Retinal pigment epithelial cell (primary cell): ENCODE results near the gene MIGA2.

Experiments
- DNase-seq: peaks from one replicate; pipeline ENCODE4 v3.0.0-alpha.2; 2010; ENCODE audit warnings: low read depth
- H3K4me3 ChIP-seq: 2 replicates; pipeline ENCODE4 v1.5.1; 2011; ENCODE audit warnings: mild to moderate bottlenecking, low read length, control low read depth, moderate library complexity
- CTCF ChIP-seq: conservative IDR thresholded peaks from 2 replicates; pipeline ENCODE4 v1.5.1; 2011; ENCODE audit warnings: low read depth, low read length, control low read depth, inconsistent platforms

Gene MIGA2

GRCh38 chr9:129037767-129038098, 1.3 kb downstream of the MIGA2 start:
- no peak for TF ChIP-seq CTCF

DNA sequence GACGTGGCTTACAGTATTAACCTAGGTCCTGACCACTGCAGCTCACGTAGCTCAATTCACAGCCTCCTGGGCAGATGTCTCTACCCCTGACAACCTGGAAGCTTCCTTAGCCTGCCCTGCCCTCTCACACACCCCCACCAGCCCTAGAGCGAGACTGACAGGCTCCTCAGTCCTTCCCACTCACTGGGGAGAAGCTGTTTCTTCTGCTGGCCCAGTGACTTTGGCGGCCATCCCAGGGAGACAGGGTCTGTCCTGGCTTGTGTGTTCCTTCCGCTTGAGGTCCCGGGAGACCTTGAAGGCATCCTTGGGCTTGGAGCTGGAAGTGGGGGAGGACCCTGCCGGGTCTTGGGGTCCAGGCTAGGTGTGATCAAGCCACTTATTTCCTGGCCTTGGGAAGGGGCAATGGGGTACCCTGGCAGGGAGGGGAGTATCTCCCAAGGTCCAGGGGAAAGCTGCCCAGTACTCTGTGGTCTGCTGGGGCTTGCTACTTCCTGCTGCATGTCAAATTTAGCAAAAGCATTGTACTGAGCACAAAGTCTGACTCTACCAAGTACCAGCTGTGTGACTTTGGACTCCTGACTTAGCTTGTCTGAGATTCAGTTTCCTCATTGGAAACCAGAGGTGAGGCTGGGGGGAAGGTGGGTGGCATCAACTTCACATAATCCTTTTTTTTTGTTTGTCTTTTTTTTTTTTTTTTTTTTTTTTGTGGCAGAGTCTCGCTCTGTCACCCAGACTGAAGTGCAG, 1.9 kb downstream of the MIGA2 start:
- no peak for DNase-seq
- no peak for TF ChIP-seq CTCF
- no peak overlapping the region for H3K4me3 ChIP-seq

More at GRCh38 chr9:129037767-129038098, 1.3 kb downstream of the MIGA2 start:
- no peak for DNase-seq
- H3K4me3 ChIP-seq = peak overlapping the region; percentile 92

DNA sequence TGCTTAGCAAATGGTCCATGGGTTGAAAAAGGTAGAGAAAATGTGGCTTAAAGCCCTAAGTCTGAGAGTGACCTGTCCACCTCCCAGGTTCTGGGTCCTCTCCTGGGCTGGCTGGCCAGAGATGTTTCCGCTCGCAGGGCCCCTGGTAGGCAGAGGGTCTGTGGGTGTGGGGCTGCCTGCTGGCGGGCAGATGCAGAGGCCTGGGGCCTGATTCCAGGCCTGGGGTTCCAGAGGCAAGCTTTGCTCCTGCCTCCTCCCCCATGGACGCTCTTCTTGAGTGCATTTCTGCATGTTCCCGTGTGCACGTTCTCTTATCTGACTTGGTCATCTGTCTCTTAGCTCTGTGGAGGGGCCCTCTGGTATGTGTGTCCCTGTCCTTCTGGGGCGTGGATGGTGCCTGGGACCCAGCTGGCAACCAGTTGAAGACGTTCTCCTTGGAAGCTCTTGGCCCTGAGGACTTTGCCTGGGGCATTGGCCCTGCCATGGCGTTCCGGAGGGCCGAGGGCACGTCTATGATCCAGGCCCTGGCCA, 3.8 kb downstream of the MIGA2 start:
- DNase-seq = no peak
- no peak overlapping the region for H3K4me3 ChIP-seq
- no peak for TF ChIP-seq CTCF

GRCh38 chr9:129042016-129042415, 5.6 kb downstream of the MIGA2 start:
- TF ChIP-seq CTCF = no peak
- H3K4me3 ChIP-seq = no peak overlapping the region

DNA sequence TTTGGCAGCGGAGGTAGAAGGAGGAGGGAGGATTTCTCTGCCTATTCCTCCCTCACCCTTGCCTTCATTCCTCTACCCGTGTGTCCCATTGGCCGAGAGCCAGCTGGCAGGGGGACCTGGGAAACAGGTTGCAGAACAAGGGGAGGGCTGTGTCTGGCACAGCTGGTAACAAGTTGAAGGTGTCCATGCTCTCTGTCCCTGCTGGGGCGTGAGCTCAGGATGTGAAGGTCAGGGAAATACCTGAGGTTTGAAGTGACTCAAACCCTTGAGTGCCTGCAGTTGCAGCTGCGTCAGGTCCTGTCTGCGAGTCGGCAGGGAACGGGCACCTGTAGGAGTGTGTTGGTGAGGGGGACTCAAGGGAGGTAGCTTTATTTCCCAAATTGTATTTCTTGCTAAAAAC, 16.2 kb downstream of the MIGA2 start:
- H3K4me3 ChIP-seq = no peak overlapping the region
- DNase-seq = no peak
- no peak for TF ChIP-seq CTCF

More at GRCh38 chr9:129042016-129042415, 5.6 kb downstream of the MIGA2 start:
- no peak for DNase-seq

DNA sequence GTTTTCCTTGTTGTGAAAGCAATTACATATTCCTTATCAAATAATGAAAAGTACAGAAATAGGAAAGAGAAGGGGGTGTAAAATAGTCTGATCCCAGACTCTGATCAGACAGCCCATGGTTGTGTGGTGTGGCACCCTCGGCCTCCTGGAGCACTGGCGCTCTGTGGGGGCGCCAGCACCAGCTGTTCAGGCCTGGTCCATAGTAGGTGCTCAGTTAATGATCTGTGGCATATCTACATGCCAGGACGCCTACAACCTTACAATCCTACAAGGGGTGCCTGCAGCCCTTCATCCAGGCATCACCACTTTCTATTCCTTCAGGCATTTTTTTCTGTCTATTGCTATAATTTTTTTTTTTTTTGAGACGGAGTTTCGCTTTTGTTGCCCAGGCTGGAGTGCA, 16.6 kb downstream of the MIGA2 start:
- no peak overlapping the region for H3K4me3 ChIP-seq
- DNase-seq = no peak
- TF ChIP-seq CTCF = no peak
